ENCODE data around the gene SFI1. TPM values are rescaled to one million over a fixed set of nuclear protein-coding genes. Genes with fewer than 3 reads are reported as not detected.

SFI1 gene
- total RNA-seq = 12.0 and 13.4 TPM in 2 replicates

GRCh38 chr22:31496007-31496734 is at the start of gene SFI1:
Gene SFI1, plus strand, starts transcription at chr22:31496536. Its CDS starts 11,749 bp downstream, at chr22:31508285.

GRCh38 chr22:31489632-31490495 is 6.5 kb upstream of the SFI1 start, which contains the start of gene EIF4ENIF1:
Gene EIF4ENIF1, minus strand, starts transcription at chr22:31489842. Its CDS starts 1,124 bp downstream, at chr22:31488718.

GRCh38 chr22:31661851-31662667 is 165.7 kb downstream of the SFI1 start, which contains the start of gene PISD:
Gene PISD, minus strand, starts transcription at chr22:31662215. Its CDS starts 7 bp downstream, at chr22:31662208.

Other genes starting within 250 kb of the SFI1 start
- 5.5 and 6.3 TPM in 2 replicates for gene PIK3IP1, start 204.0 kb upstream of the SFI1 start, total RNA-seq
- 10.1 and 10.6 TPM in 2 replicates for gene PATZ1, start 150.2 kb upstream of the SFI1 start, total RNA-seq
- gene DRG1, start 96.9 kb upstream of the SFI1 start, total RNA-seq = 68.8 and 70.5 TPM in 2 replicates
- gene EIF4ENIF1, start 6.7 kb upstream of the SFI1 start, total RNA-seq = 6.4 and 7.3 TPM in 2 replicates
- gene PISD, start 165.7 kb downstream of the SFI1 start, total RNA-seq = 65.8 and 75.7 TPM in 2 replicates

All from mammary microvascular endothelial cell (primary cell).